Daoy (cell line): ENCODE results near the gene RAB19. TPM values are rescaled to one million over a fixed set of nuclear protein-coding genes. Genes with fewer than 3 reads are reported as not detected.
"Not testable (repeated sequence)": the region's sequence is repeated elsewhere in the genome, so short reads cannot be mapped to it uniquely, and the experiment has no call there.

Experiments used
- DNase-seq: peaks from one replicate; pipeline ENCODE4 v3.0.0-alpha.2; 2015; ENCODE audit warnings: low read depth
- total RNA-seq: library from RNA; depleted of rRNA; stranded (reverse); fragments of >200 nt; shearing (Covaris generic); gene quantifications from 2 replicates; pipeline ENCODE4 v1.2.3, GENCODE V29; 2014; rRNA removed

The RAB19 gene
- total RNA-seq, 1 experiment from 2014 or later = not detected

DNA sequence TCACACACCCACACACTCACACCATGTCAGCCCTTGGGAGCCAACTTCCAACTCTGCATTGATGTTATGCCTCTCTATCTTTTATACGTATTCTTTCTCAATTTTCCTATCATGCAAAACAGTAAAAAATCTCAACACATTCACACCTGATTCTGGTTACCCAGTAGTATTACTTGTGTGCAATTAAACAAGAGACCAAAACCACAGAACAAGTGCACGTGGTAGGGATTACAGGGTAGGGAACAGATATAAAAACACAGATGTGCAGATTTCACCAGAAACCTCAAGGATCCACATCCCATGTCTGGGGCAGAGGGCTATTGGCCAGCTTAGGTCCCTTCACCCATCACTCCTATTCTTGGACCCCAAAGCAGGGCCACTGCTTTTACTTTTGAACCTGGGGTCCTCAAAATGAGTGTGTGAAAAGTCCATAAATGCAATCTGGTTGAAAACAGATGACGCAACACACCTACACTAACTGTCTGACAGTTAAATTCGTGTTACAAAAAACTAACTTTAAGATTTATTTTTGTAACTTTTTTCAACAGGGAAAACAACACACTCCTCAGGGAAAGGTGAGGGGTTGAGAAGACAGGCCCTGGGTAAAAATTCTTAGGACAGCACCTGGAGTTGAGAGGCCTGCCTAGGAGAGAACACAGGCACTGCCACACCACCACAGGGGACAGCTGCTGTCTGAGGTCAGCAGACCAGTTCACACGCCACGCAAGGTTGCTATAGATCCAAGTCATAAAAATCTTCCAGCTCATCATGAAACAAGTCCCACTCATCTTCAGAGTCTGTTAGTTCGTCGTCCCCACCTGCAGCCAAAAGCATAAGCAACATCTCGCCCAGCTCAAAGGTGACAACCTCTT lies 50.2 kb downstream of the RAB19 start:
- DNase-seq = not testable (repeated sequence)

GRCh38 chr7:140454657-140455015 lies 50.8 kb downstream of the RAB19 start:
- no peak for DNase-seq

- no peak for DNase-seq
Observed at GRCh38 chr7:140455743-140456142, 51.9 kb downstream of the RAB19 start.

DNA sequence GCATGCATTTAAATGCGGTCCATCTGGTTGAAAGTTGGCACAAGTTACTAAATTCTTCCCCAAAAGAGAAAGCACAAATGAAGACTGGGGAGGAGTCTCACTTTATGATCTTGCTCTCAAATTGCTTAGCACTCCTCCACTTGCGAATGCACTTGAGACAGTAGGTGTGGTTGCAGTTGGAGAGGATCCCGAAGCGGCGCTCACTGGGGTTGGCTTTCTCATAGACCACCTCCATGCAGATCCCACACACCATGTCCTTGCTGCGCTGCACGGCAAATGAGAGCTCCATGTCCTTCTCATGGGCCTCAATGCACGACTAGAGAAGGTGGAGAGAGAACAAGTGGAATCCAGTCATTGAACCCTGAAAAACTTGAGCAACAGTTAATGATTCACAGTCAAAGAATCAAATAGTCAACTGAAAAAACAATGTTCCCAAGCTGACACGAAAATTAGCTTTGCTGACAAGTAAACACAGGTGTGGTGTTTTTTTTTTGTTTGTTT lies 52.7 kb downstream of the RAB19 start:
- no peak for DNase-seq

DNA sequence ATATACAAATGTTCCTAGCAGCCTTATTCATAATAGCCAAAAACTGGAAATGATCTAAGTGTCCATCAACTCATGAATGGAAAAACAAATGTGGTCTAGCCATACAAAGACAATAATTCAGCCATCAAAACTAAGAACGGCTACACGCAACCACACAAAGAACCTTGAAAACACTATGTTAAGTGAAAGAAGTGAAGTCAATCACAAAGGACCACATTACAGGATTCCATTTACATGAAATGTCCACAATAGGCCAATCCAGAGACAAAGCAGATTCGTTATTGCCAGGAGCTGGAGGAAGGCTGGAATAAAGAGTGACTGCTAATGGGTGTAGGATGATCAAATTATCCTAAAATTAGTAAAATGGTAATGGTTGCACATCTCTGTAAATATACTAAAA lies 54.3 kb downstream of the RAB19 start:
- no peak for DNase-seq

DNA sequence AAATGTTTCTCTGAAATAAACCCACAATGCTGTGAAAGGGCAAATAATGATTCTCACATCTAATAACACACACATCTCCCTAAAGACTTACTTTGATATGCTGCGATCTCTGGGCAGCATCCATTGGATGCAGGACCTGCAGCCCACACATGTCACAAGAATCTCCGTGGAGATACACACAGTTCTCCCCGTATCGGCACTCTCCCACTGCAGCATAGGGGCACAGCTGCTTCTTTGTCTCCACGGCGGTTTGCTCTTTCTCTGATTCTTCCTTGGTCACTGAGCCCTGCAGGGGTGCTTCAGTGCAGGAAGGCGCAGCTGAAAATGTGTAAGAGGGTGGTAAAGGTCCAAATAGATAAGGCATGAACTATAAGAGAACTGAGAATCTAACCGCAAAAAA lies 55.1 kb downstream of the RAB19 start:
- no peak for DNase-seq

- DNase-seq = no peak
Observed at GRCh38 chr7:140463111-140463510, 59.3 kb downstream of the RAB19 start.

DNA sequence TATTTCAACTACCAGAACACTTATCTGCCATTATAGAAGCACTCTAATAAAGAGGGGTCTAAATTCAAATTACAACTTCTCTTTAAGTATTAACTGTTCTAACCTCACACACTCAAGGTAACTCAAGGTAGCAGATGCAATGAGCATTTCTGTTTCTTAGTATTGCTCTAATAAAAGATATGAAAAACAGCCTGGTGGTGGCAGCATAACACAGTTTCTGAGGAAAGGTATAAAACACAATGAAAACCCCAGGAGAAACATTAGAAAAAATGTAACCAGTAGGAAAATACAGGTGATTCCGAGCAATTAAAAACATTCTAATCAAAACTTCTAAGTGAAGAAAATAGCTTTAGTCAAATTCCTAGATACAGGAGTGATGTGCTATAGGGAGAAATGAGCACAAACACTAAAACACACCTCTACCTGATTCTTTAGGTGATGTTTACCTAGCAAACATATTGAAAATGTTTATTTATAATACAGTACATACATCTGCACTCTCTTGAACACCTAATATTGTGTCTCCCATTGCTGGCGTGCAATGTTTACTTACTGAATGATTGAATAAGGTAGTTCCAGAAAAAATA lies 72.0 kb downstream of the RAB19 start:
- peak; percentile 7 for DNase-seq

GRCh38 chr7:140476698-140477261 lies 72.9 kb downstream of the RAB19 start:
- DNase-seq = no peak

Other genes starting within 250 kb of the RAB19 start
- 2.2 and 6.5 TPM in 2 replicates for gene KDM7A, start 227.1 kb upstream of the RAB19 start, total RNA-seq
- gene SLC37A3, start 5.5 kb upstream of the RAB19 start, total RNA-seq = 21.3 and 34.9 TPM in 2 replicates
- 55.5 and 61.4 TPM in 2 replicates for gene MKRN1, start 75.4 kb downstream of the RAB19 start, total RNA-seq
- 5.4 and 6.5 TPM in 2 replicates for gene DENND2A, start 236.8 kb downstream of the RAB19 start, total RNA-seq